ENCODE measurements around the gene RNF44. TPM values are rescaled to one million over a fixed set of nuclear protein-coding genes. Genes with fewer than 3 reads are reported as not detected.
"Not testable (repeated sequence)": the region's sequence is repeated elsewhere in the genome, so short reads cannot be mapped to it uniquely, and the experiment has no call there.

The RNF44 gene
- polyA plus RNA-seq, 4 donors: 39.8 to 79.0 (median 43.3) TPM

DNA sequence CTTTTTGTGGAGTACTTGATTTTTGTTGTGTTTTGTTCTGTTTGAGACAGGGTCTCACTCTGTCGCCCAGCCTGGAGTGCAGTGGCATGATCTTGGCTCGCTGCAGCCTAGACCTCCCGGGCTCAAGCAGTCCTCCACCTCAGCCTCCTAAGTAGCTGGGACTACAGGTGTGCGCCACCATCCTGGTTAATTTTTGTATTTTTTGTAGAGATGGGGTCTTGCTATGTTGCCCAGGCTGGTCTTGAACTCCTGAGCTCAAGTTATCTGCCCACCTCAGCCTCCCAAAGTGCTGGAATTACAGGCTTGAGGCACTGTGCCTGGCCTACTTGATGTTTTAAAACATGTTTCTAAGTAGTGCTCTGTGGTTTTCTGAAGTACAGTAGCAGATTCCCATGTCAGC lies 50.0 kb downstream of the RNF44 start:
- DNase-seq (ENCODE audit: low read depth in 4 of 4, low spot score in 3 of 4): not testable (repeated sequence)

DNA sequence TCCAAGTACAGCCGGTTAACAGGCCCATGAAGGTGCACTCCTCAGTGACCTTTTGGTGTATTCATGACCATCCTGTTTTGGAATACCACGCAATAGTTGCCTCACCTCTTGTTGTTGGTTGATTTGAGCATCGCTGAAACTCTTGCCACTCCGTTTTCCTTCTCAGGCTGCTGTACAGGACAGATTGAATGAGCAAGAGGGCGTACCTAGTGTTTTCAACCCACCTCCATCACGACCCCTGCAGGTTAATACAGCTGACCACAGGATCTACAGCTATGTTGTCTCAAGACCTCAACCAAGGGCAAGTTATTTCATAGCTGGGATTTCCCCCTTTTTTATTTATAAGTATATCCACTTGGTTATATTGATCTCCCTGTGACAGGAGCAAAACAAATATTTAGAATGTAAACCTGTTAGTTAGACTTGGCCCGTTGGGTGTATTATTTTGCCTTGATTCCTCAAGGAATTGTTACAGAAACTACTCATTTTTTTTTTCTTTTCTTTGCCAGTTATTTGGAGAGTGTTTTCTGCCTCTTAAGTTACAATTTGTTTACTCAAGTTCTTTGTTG lies 50.9 kb downstream of the RNF44 start:
- no peak for DNase-seq (ENCODE audit: low read depth in 4 of 4, low spot score in 3 of 4)

DNA sequence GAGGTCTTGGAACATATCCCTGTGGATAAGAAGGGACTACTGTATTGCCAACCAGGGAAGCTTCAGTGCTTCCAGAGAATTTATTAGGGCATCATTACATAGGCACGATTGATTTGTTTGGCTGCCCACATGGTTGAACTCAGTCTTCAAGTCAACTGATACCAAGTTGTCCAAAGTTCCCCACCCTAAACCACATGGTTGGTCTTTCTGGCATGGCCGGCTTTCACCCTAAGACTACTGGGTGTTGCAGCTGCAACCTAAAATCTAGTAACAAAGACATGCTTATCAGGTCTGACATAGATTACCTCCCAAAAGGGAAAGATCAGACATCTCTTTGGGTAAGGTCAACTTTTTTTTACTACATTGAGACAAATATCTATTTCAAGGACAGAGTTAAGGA lies 52.0 kb downstream of the RNF44 start:
- no peak for DNase-seq (ENCODE audit: low read depth in 4 of 4, low spot score in 3 of 4)

- no peak for DNase-seq (ENCODE audit: low read depth in 4 of 4, low spot score in 3 of 4)
These were observed 55.5 kb downstream of the RNF44 start for GRCh38 chr5:176481711-176482110.

Other genes starting within 250 kb of the RNF44 start
- 100 to 1,000 TPM in 3 of 4 donors, 10 to 100 TPM in 1; 78.6 to 162 (median 142) TPM for gene KIAA1191, start 175.6 kb downstream of the RNF44 start, polyA plus RNA-seq (ENCODE audit: insufficient read length in 4 of 4)
- gene ARL10, start 171.9 kb downstream of the RNF44 start, polyA plus RNA-seq (ENCODE audit: insufficient read length in 4 of 4): 10 to 100 TPM; 11.2 to 18.3 (median 14.2) TPM
- 10 to 100 TPM; 17.1 to 34.7 (median 24.0) TPM for gene NOP16, start 148.8 kb downstream of the RNF44 start, polyA plus RNA-seq (ENCODE audit: insufficient read length in 4 of 4)
- 100 to 1,000 TPM in 2 of 4 donors, 10 to 100 TPM in 2; 70.6 to 126 (median 102) TPM for gene HIGD2A, start 148.7 kb downstream of the RNF44 start, polyA plus RNA-seq (ENCODE audit: insufficient read length in 4 of 4)
- gene CLTB, start 120.9 kb downstream of the RNF44 start, polyA plus RNA-seq (ENCODE audit: insufficient read length in 4 of 4): 10 to 100 TPM; 46.2 to 58.0 (median 52.1) TPM
- 10 to 100 TPM; 46.3 to 52.9 (median 49.5) TPM for gene FAF2, start 89.0 kb downstream of the RNF44 start, polyA plus RNA-seq (ENCODE audit: insufficient read length in 4 of 4)
- gene CDHR2, start 11.9 kb upstream of the RNF44 start, polyA plus RNA-seq (ENCODE audit: insufficient read length in 4 of 4): 10 to 100 TPM in 3 of 4 donors, under 1 TPM in 1; 0.49 to 23.2 (median 14.2) TPM
- gene GPRIN1, start 72.8 kb upstream of the RNF44 start, polyA plus RNA-seq (ENCODE audit: insufficient read length in 4 of 4): 1 to 10 TPM; 1.3 to 1.9 (median 1.4) TPM
- under 1 TPM in 1 of 4 donors, not detected in 3; 0.10 TPM for gene SNCB, start 93.1 kb upstream of the RNF44 start, polyA plus RNA-seq (ENCODE audit: insufficient read length in 4 of 4)
- gene EIF4E1B, start 93.3 kb upstream of the RNF44 start, polyA plus RNA-seq (ENCODE audit: insufficient read length in 4 of 4): not detected
- gene TSPAN17, start 110.1 kb upstream of the RNF44 start, polyA plus RNA-seq (ENCODE audit: insufficient read length in 4 of 4): 10 to 100 TPM; 27.1 to 32.9 (median 29.8) TPM

All from left renal pelvis (tissue), 4 donors.